Measurements from ENCODE around the gene RGP1. TPM values are rescaled to one million over a fixed set of nuclear protein-coding genes. Genes with fewer than 3 reads are reported as not detected.

The RGP1 gene
- total RNA-seq, 1 donor from 2014 or later = 26.5 TPM

DNA sequence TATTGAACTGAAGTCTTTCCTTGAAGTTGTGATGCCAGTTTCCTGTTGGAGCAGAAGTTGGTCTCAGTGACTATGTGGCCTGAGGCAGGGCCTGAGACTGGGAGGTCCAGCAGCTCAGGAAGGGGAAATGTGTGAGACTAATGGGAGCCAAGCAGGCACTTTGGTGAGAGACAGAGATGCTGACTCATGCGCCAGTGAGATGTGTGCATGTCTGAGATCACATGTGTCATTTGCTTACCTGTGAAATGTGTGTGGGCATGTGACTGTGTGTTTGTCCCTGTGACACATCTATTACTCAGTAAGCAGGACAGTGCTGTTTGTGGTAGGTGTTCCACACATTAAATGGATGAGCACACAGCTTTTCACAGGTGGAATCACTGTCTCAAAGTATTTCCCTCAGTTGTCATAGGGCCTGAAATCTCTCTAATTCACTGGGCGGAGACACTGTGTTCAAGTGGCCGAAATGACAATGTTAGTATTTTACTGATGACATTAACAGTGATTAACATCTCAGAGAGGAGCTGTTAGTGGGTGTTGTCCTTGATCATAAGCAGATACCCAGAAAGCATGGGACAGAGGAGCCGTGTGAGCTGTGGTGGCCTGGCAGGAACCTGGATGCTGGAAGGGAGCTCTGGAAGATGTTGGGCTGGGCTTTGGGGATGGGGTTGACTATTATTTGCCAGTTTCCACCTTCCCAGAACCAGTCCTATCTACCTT, 49.7 kb downstream of the RGP1 start:
- intact Hi-C loops (cut with micrococcal nuclease) = no loop called here

DNA sequence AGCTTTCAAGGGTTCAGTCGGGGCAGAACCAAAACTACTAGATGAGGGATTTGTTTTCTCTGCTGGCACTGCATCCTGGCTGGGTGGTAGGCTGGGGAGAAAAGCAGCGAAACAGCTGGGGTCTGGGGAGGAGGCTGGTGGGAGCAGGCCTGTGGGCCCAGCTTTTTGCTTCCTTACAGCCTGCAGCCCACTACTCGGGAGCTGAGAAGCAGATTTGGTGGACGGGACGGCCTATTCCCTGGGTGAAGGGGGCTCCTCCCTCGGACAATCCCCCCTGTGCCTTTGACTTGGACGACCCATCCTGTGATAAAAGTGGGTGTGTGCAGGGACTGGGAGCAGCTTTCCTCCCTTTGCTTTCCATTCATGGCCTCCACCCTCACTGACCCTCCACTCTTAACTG, 51.4 kb downstream of the RGP1 start:
- intact Hi-C loops (cut with micrococcal nuclease) = no loop called here

DNA sequence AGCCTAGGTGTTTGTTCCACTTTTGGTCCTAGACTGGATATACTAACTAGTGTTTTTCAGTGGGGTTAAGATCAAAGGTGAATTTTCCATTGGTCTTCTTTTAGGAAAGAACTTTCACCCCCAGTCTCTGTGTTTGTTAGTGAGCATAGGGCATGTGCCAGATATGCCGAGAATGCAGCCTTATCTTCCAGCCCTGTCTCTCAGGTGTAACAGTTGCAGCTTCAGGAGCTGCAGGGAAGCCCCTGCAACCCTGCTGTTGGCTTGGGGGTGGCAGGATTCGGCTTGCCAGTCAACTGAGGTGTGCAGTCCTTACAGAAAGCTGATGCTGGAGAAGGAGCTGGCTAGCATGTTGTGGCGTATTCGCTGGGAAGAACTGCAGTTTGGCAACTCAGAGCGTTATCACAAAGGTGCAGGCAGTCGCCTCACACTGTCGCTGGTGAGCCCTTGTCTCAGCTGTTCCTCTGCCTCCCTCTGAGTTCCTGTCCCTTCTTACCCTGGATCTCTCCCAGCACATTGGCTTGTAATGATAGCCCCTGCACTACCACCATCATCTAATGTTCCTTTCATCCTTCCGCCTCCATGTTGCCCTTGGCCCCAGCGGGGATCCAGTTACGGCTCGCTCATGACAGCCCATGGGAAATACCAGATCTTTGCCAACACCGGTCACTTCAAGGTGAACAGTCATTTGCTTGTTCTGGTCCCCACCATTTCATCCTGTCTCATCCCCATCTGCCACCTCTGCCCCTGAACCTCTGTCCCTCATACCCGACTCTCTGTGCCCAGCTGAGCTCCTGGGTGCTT, 52.4 kb downstream of the RGP1 start:
- intact Hi-C loops (cut with micrococcal nuclease) = no loop called here

DNA sequence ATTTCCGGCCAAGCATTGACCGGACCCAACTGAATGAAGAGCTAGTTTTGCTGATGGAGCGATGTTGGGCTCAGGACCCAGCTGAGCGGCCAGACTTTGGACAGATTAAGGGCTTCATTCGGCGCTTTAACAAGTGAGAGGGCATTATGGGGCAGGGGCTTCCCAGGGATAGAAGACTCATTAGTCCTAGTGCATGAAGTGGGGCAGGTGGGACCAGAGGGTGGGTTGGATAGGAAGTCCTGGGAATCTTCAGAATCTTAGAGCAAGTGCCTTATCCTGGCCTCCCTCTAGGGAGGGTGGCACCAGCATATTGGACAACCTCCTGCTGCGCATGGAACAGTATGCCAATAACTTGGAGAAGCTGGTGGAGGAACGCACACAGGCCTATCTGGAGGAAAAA, 57.0 kb downstream of the RGP1 start:
- intact Hi-C loops (cut with micrococcal nuclease) = no loop called here

Other genes with a start within 250 kb of the RGP1 start
- 32.6 and 37.1 TPM in 2 replicates for gene TESK1, start 144.0 kb upstream of the RGP1 start, total RNA-seq
- 6.9 and 7.6 TPM in 2 replicates for gene CD72, start 130.9 kb upstream of the RGP1 start, total RNA-seq
- gene SIT1, start 98.4 kb upstream of the RGP1 start, total RNA-seq = 218 and 222 TPM in 2 replicates
- 4,811 and 5,239 TPM in 2 replicates for gene RMRP, start 91.3 kb upstream of the RGP1 start, total RNA-seq
- gene CCDC107, start 91.0 kb upstream of the RGP1 start, total RNA-seq = 29.0 and 32.1 TPM in 2 replicates
- gene ARHGEF39, start 84.1 kb upstream of the RGP1 start, total RNA-seq = 7.8 and 8.7 TPM in 2 replicates
- 0.15 TPM in 1 of 2 replicates, not detected in the other for gene CA9, start 75.4 kb upstream of the RGP1 start, total RNA-seq
- gene TPM2, start 59.4 kb upstream of the RGP1 start, total RNA-seq = 4.6 and 9.9 TPM in 2 replicates
- gene TLN1, start 17.1 kb upstream of the RGP1 start, total RNA-seq = 378 and 380 TPM in 2 replicates
- gene CREB3, start 16.6 kb upstream of the RGP1 start, total RNA-seq = 22.9 and 24.0 TPM in 2 replicates
- 61.0 and 63.1 TPM in 2 replicates for gene GBA2, start 59 bp upstream of the RGP1 start, total RNA-seq
- not detected in 2 replicates for gene MSMP, start 5.0 kb downstream of the RGP1 start, total RNA-seq
- 10.4 and 12.0 TPM in 2 replicates for gene NPR2, start 42.3 kb downstream of the RGP1 start, total RNA-seq
- 0.90 and 0.96 TPM in 2 replicates for gene SPAG8, start 63.0 kb downstream of the RGP1 start, total RNA-seq
- 50.5 and 51.0 TPM in 2 replicates for gene HINT2, start 65.8 kb downstream of the RGP1 start, total RNA-seq
- gene FAM221B, start 79.4 kb downstream of the RGP1 start, total RNA-seq = not detected in 2 replicates
- 1.7 and 2.5 TPM in 2 replicates for gene TMEM8B, start 79.9 kb downstream of the RGP1 start, total RNA-seq
- gene OR13J1, start 121.1 kb downstream of the RGP1 start, total RNA-seq = not detected in 2 replicates
- not detected in 2 replicates for gene HRCT1, start 156.9 kb downstream of the RGP1 start, total RNA-seq
- gene SPAAR, start 160.2 kb downstream of the RGP1 start, total RNA-seq = not detected in 2 replicates
- not detected in 2 replicates for gene OR2S2, start 208.9 kb downstream of the RGP1 start, total RNA-seq

All from T-helper 1 cell treated with Interleukin-12 subunit alpha and Interleukin-12 subunit beta and Interleukin-4 antibody, amounts not matched to agents 30 ng/mL and 1 ng/mL, for 36 hours (primary cell).